M059J (cell line): ENCODE measurements around the gene GNG14. TPM values are rescaled to one million over a fixed set of nuclear protein-coding genes. Genes with fewer than 3 reads are reported as not detected.
"Not testable (repeated sequence)": the region's sequence is repeated elsewhere in the genome, so short reads cannot be mapped to it uniquely, and the experiment has no call there.

Source experiments
- DNase-seq: peaks from one replicate; pipeline ENCODE4 v3.0.0-alpha.2; 2012; ENCODE audit warnings: low read depth
- total RNA-seq: library from RNA; depleted of rRNA; stranded (reverse); fragments of >200 nt; shearing (Covaris generic); gene quantifications from 2 replicates; pipeline ENCODE4 v1.2.3, GENCODE V29; 2014

GNG14 gene
- total RNA-seq, 1 experiment from 2014 or later = not detected

DNA sequence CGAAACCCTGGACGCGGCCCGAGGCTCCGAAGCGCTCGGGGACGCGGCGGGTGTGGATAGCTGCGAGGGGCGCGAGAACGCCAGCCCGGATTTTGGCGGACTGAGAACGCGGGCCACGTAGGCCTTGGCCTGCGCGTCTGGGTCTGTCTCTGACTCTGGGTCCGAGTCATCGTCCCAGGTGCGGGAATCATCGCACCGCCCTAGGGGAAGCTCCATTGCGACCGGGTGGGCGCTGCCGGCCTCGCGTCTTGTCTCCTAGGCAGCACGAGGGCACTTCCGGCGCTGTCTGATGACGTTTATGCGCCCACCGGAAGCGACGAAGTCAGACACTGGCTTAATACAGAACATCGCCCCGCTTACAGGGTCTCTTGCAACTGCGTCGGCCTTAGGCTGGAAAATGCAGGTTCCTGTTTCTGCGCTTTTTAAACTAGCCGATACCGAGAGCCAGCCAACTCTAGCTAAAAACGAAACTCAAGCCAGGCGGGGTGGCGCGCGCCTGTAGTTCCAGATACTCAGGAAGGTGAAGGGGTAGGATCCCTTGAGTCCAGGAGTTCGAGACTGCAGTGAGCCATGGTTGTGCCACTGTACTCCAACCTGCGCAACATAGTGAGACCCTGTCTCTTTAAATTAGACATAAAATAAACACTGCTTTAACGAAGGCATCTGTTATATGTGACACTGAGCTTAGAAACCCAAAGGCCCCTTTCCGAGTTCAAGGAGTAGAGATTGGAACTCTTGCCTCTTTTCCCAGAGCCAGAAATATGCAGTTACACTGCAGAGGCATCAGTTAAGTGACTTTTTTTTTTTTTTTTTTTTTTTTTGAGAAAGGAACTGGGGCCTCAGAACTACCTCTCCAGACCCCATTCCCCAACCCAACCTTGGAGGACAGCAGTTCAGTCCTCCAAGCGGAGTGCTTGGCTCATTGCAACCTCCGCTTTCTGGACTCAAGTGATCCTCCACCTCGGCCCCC is 8.9 kb downstream of the GNG14 start, which contains the start of gene FBXW9:
FBXW9 (minus strand) TSS at position 266 of the 970 bp plus-strand sequence; CDS start at position 216, 50 bp downstream.
- DNase-seq = peak; percentile 92

DNA sequence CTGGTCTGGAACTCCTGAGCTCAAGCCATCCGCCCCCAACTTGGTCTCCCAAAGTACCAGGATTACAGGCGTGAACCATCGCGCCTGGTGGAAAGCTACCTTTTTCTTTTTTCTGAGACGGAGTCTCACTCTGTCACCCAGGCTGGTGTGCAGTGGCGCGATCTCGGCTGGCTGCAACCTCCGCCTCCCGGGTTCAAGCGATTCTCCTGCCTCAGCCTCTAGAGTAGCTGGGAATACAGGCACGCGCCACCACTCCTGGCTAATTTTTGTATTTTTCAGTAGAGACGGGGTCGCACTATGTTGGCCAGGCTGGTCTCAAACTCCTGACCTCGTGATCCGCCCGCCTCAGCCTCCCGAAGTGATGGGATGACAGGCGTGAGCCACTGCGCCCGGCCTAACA is 9.6 kb downstream of the GNG14 start:
- DNase-seq = not testable (repeated sequence)

DNA sequence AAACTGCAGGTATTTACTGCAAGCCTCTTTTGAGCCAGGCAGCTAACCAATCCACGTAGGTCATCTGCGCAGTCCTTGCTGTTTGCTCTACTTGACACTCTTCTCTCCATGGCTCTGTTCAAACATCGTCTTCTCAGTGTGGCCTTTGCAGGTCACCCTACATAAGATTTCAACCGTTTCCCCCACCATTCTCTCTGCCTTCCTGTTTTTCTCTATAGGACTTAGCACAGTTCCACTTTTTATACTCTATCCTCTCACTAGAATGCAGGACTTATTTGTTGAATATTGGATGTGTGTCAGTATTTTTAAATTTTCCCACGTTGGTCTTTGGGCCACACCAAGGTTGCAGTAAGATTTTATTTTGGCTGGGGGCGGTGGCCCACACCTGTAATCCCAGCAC is 10.3 kb downstream of the GNG14 start:
- no peak for DNase-seq

DNA sequence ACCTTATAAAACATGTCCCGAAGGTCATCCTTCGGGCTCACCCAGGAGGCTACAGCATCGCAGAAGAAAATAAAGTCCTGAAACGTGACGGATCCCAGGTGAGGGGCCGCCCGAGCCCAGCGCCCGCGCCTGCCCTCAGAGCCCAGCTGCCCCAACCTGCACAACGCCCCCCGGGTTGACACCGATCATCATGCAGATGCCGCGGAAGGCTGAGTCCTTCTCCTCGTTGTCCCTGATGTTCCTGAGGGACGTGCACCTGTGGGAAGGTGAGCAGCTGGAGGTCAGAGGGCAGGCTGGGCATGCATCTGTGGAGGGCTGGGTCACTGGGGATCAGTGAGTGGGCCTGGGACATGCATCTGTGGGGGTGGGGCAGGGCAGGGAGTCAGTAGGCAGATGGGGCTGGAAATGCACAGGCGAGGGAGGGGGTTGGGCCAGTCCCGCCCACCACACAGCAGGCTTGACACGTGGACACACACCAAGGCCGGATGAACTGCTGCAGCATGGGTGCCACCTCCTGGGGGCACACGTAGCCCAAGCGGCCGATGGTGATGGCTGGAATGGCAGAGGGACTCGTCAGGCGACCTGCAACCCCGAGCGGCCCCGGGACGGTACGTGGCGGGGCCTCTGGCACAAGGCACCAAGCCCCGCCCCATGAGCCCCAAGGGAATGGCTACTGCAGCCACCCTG is 13.9 kb downstream of the GNG14 start:
- DNase-seq = no peak

DNA sequence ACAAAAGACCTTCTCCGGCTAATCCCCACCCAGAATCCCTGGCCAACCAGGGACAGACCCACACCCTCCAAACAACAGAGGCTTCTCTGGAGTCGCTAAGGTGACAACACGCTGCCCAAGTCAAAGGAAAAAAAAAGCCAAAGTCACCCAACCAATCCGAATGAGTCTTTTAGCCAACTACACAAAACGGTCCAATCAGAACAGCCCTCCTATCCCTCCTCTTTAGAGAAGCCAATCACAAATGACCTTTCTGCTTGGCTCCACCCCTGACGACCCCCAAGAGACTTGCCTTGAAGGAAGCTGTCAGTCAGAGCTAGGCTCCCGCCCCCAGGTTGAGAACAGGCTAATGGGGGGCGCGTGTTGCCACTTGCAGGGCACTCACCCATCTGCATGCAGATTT is 15.2 kb downstream of the GNG14 start:
- DNase-seq = peak; percentile 38

DNA sequence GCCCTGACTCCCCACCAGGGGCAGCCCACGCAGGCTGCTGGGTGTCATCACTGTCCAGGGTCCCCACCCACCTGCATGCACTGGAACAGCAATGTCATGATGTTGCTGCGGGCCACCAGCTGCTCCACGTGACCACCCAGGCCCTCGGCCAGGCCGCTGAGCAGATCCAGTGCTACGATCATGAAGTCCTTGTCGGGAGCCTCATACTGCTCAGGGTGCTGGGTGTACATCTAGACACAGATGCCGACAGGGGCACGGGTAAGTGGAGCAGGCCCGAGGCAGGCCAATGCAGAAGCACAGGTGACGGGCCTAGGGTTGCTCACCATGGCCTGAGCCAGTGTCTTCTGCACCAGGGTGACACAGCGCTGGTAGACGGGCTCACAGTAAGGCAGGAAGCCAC is 17.4 kb downstream of the GNG14 start:
- DNase-seq = no peak

DNA sequence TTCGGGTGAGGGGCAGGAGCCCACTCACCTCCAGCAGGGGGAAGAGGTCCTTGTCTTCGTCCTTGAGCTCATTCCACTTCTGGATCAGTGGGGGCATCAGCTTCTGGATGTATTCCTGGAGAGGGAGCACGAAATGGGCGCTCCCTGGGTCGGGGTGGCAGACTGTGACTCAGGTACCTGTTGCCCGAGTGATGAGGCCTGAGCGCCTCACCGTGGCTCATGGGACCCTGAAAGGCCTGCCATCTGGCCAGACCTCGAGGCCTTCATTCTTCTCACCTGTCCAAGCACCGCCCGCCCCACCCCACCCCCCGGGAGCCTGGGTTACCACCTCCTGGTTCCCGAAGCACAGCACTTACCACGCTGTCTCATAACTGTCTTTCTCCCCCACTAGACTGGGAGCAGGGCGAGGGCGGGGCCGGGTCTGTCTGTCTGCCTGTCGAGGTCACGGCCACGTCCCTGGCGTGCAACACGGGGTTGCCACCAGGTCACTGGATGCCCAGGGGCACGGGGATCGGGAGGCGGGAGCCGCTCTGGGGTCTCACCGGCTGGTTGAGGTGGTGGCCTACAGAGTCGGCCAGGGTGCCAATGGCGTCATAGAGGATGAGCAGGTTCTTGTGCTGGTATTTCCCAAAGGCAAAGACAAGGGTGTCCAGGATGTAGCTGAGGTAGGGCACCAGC is 18.0 kb downstream of the GNG14 start:
- DNase-seq = no peak

DNA sequence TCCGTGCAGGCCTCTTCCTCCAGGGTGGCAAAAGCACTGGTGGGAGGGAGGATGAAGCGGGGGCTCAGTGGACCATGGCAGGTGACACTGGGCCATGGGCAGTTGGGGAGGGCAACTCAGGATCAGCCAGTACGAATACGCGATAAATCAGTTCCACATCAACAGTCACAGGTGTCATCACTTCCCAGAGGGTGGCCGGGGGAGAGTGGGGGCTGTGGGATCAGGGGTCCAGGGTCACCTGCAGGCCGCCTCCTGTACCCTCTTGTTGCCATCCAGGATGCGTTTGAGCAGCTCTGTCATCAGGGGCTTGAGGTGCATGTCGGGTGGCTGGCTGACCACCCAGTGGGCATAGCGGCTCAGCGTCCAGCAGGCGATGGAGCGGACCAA is 18.5 kb downstream of the GNG14 start:
- no peak for DNase-seq

DNA sequence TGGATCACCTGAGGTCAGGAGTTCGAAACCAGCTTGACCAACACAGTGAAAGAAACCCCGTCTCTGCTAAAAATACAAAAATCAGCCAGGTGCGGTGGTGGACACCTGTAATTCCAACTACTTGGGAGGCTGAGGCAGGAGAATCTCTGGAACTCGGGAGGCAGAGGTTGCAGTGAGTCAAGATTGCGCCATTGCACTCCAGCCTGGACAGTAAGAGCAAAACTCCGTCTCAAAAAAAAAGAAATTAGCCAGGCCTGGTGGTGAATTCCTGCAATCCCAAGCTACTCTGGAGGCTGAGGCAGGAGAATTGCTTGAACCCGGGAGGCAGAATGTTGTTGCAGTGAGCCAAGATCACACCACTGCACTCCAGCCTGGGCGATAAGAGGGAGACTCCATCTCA is 20.8 kb downstream of the GNG14 start:
- DNase-seq = no peak

DNA sequence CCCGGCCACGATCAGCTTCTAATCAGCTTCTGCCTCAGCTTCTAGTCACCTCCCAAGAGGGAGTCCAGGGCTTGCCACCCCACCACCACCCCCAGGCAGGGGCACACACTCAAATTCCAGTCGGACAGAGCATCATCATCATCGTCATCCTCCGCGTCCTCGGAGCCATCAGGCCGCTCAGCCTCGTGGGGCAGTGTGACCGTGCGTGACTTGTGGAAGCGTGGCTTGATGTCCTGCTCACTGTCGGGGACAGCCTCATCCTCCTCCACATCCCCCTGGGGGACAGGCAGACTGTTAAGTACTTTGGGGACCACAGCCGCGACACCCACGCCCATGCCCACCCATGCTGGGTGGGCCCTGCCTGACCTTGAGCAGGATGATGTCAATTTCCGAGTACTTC is 23.4 kb downstream of the GNG14 start:
- DNase-seq = no peak

DNA sequence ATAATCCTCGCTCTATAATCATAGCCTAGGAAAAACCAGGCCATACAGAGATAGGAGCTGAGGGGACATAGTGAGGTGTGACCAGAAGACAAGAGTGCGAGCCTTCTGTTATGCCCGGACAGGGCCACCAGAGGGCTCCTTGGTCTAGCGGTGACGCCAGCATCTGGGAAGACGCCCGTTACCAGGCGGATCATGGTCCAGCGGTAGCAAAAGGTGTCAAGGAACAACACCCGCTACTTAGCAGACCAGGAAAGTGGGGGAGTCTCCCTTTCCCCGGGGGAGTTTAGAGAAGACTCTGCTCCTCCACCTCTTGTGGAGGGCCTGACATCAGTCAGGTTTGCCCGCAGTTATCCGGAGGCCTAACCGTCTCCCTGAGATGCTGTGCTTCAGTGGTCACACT is 24.3 kb downstream of the GNG14 start:
- DNase-seq = not testable (repeated sequence)

DNA sequence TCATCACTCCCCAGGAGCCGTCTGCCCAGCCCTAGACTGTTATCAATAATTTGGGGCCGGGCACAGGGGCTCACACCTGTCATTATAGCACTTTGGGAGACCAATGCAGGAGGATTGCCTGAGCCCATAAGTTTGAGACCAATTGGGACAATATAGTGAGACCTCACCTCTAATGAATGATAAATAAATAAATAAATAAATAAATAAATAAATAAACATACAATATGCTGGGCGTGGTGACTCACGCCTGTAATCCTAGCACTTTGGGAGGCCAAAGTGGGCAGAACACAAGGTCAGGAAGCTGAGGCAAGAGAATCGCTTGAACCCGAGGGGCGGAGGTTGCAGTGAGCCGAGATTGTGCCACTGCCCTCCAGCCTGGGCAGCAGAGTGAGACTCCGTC is 25.5 kb downstream of the GNG14 start:
- DNase-seq = not testable (repeated sequence)

DNA sequence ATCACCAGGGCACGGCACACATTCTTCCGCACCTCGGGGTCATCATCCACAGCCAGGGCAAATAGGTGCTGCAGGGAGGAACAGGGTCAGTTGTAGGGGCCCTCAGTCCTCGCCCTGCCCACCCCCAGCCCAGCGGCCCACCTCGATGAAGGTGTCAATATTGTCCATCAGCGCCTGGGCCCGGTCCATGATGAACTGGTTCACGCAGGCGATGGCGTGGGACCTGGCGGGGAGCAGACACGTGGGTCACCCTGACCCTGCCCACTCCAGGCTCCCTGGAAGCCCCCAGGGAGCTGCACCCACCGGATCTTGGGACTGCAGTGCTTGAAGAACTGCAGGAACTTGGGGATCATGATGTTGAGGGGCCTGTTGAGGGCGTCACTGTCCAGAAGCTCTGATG is 27.3 kb downstream of the GNG14 start:
- DNase-seq = no peak

DNA sequence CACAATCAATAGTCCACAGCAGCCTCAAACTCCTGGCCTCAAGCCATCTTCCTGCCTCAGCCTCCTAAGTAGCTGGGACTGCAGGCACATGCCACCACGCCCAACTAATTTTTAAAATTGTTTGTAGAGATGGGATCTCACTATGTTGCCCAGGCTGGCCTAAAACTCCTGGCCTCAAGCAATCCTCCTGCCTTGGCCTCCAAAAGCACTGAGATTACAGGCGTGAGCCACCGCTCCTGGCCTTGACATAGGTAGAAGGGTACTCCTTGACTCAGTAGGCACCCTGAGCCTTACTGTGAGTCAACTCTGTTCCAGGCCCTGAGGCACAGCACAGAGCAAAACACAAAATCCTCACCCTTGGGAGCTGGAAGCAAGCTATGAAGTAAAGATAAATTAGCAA is 28.1 kb downstream of the GNG14 start:
- no peak for DNase-seq

DNA sequence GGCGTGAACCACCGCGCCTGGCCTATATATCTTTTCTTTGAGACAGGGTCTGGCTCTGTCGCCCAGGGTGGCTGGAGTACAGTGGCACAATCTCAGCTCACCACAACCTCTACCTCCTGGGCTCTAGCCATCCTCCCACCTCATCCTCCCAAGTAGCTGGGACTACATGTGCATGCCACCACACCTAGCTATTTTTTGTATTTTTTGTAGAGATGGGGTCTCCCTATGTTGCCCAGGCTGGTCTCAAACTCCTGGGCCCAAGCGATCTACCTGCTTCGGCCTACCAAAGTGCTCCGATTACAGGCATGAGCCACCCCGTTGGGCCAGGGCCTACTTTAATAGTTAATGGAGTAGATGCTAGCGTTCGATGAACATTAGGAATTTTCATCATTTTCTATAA is 32.5 kb downstream of the GNG14 start:
- no peak for DNase-seq

DNA sequence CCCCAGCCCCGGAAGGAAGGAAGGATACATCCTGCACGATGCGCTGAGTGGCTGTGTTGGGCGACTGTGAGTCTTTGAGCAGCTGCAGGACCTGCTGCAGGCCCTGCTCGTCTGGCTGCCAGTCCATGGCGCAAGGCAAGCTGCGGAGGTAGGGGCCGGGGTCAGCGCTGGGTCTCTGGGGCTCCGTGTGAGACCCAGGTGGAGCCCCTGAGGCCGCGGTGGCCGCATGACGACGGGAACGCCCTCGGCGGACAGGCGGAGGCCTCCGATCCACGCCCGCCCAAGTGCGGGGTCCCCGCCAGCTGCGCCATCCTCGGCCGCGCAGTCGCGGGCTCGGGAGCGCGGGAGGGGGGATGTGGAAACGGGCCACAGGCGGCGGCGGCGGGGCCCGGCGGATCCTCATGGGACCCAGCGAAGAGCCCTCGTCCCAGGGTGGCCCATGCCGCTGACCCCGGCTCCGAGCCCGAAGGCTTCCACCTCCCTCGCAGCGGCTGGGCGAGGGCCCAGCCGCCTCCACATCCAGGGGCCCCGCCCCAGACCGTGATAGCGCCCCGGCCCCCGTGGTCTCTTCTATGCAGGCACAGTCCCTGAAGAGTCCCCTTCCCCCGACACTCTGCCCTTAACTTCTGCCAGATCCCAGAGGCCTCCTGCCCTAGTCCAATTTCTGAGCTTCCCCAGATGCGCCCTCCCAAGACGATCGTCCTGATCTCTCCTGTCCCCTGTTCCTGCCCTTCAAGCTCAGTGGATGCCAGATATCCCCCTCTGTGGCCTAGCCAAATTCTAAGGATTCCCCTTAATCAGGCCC is 33.3 kb downstream of the GNG14 start:
- no peak for DNase-seq

DNA sequence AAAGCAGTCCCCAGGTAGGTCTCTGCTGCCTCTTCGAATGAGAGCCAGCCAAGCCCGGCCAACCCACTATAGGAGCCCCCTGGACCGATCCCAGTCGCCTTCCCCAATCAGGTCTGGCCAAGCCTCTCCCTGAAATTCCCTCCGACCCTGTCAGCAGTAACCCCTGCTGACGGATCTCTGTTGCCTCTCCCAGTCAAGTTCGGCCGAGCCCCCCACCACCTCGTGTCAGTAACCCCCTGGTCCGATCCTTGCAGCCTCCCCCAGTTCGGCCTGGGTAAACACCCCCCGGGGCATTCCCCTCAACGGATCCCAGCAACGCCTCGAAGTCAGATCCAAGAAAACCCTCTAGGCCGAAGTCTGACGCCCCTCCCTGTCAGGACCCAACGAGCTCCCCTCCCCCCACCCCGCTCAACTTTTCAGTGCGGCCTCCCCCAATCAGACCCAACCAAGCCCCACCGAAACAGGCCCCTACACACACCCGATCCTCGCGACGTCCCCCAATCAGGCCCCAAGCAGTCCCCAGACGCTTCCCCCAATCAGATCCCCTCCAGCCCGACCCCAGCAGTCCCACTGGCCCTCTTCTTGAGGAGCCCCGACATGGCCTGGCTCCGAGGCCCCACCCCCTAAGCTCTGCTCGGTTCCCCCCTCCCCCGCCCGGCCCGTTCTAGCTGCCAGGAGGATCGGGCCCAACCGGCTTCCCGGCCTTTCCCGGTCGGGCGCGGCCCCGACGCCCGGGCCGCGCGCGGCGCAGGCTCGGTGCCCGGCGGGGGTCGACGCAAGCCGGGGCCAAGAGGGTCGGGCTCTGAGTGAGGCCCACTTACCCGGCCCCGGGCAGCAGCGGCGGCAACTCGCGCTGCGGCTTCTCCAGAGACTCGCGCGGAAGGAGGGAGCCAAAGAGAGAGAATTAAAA is 34.1 kb downstream of the GNG14 start:
- peak; percentile 55 for DNase-seq

DNA sequence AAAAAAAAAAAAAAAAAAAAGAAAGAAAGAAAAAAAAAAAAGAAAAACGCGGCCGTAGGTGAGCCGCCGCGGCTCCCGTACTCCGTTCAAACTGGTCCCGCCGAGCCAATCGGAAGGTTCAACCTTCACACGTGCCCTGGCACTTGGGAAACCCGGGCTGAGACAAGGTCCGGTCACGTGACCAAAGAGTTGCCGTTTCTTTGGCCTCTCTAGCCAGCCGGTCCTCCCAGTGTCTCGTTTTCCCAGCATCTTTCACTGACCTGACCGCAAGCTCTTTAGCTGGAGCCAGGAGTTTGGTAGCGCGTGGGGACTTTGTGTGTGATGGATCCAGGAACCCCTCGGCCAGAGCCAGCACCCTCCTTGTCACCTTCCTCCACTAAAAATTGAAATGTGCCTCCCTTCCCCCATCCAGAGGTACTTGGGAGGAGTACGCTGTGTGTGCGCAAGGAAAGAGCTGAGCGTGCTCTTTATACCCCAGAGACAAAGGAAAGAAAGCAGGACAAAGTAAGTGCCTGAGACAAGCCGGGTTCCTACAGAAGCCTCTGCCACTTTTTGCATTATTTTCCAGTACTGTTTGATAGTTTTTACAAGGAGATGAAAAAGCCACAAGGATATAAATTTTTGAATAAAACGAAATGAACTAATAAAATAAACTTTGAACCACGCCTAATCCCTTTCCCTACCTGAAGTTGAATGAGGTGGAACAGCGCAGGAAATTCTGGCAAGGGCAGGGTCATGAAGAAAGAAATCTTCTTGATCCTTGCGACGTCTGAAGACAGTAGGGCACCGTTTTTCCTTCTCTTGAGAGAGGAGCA is 35.0 kb downstream of the GNG14 start:
- peak; percentile 99 for DNase-seq

DNA sequence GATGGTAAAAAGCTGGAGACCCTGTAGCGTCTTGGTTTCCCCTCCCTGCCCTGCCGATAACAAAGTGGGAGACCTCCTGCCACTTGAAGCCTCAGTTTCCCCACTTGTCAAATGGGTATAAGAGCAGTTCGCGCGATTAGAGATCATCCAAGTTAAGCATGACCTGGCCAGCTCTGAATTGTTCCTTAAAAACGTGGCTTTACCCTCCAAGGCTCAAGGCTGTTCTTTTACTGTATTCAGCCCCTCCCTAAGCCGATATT is 35.5 kb downstream of the GNG14 start:
- peak; percentile 22 for DNase-seq
